OCI-LY7 (cell line): ENCODE results near the gene TTC32. TPM values are rescaled to one million over a fixed set of nuclear protein-coding genes. Genes with fewer than 3 reads are reported as not detected.

Source experiments
- BruUV-seq: library from RNA; stranded (reverse); fragments of 400-500 nt; replicated peaks from 2 replicates; lab custom pipeline; 2021; lab: Mats Ljungman, UMichigan
- CTCF ChIA-PET: fragments of 300-600 bp; sonication (Branson Sonifier 250); formaldehyde crosslinking; loops from one replicate; lab custom pipeline; 2022; ENCODE audit warnings: antibody characterized with exemption; ENCODE audit not compliant: unreplicated experiment; lab: Charles Lee
- POLR2A ChIA-PET: fragments of 300-600 bp; sonication (Branson Sonifier 250); formaldehyde crosslinking; loops from one replicate; lab custom pipeline; 2022; ENCODE audit warnings: antibody characterized with exemption; lab: Charles Lee
- DNase-seq: peaks from one replicate; pipeline ENCODE4 v3.0.0-alpha.2; 2015; ENCODE audit warnings: low spot score
- H2AFZ ChIP-seq: fragments of 200-600 bp; sonication (generic), shearing (Covaris generic); 2 replicates; pipeline ENCODE4 v1.6.1; 2014; ENCODE audit warnings: mild to moderate bottlenecking, antibody characterized with exemption, low read length, moderate library complexity
- H3K27ac ChIP-seq: fragments of 200-600 bp; sonication (generic); 2 replicates; pipeline ENCODE4 v1.5.1; 2014; ENCODE audit warnings: mixed run types, low read depth, mild to moderate bottlenecking, moderate library complexity, low read length, inconsistent platforms; ENCODE audit not compliant: poor library complexity, severe bottlenecking
- H3K36me3 ChIP-seq: fragments of 200-600 bp; sonication (generic); 2 replicates; pipeline ENCODE4 v1.6.1; 2014; ENCODE audit warnings: mild to moderate bottlenecking, antibody characterized with exemption, low read length, moderate library complexity, mixed read lengths; ENCODE audit not compliant: insufficient read depth
- H3K4me1 ChIP-seq: fragments of 200-600 bp; sonication (generic); 2 replicates; pipeline ENCODE4 v1.5.1; 2014; ENCODE audit warnings: mild to moderate bottlenecking, low read length; ENCODE audit not compliant: insufficient read depth, poor library complexity, severe bottlenecking
- H3K4me2 ChIP-seq: fragments of 200-600 bp; sonication (generic); 2 replicates; pipeline ENCODE4 v1.6.1; 2014; ENCODE audit warnings: mild to moderate bottlenecking, low read length
- H3K4me3 ChIP-seq: fragments of 200-600 bp; sonication (generic); 2 replicates; pipeline ENCODE4 v1.5.1; 2014; ENCODE audit warnings: mild to moderate bottlenecking, low read depth, low read length; ENCODE audit not compliant: poor library complexity, severe bottlenecking
- H3K79me2 ChIP-seq: fragments of 200-600 bp; sonication (generic); 2 replicates; pipeline ENCODE4 v1.6.1; 2016; ENCODE audit warnings: low read depth, mild to moderate bottlenecking, low read length, moderate library complexity, mixed read lengths; ENCODE audit not compliant: insufficient read depth
- H3K9me2 ChIP-seq: fragments of 200-600 bp; sonication (generic); 2 replicates; pipeline ENCODE4 v1.6.1; 2016; ENCODE audit warnings: mild to moderate bottlenecking, low read length, mixed read lengths; ENCODE audit not compliant: insufficient read depth
- H3K9me3 ChIP-seq: fragments of 200-600 bp; sonication (generic); 2 replicates; pipeline ENCODE4 v1.6.1; 2014; ENCODE audit warnings: mild to moderate bottlenecking, mixed run types, low read length, mixed read lengths
- H4K20me1 ChIP-seq: fragments of 200-600 bp; sonication (generic); 2 replicates; pipeline ENCODE4 v1.6.1; 2014; ENCODE audit warnings: mild to moderate bottlenecking, antibody characterized with exemption, low read length, moderate library complexity, mixed read lengths; ENCODE audit not compliant: insufficient read depth
- EZH2phosphoT487 ChIP-seq: fragments of 200-600 bp; sonication (generic); IDR thresholded peaks from 2 replicates; pipeline ENCODE4 v1.6.1; 2018; ENCODE audit warnings: low read depth, borderline replicate concordance, mild to moderate bottlenecking, mixed run types, antibody characterized with exemption, low read length, moderate library complexity, mixed read lengths
- intact Hi-C: fragments of 100-400 bp; cut with micrococcal nuclease; formaldehyde crosslinking; loops from one replicate; pipeline ENCODE4 v1.10.0; 2022; ENCODE audit not compliant: unreplicated experiment
- total RNA-seq, 2 experiments: library from RNA; depleted of rRNA in 1 of 2; stranded (reverse); fragments of >200 nt in 1 of 2; shearing (Covaris generic) in 1 of 2; gene quantifications; 2 replicates each; pipeline ENCODE4 v1.2.3, GENCODE V29; 2014 to 2022
- TF ChIP-seq, protein P1 (sequence below): fragments of 200-600 bp; sonication (generic); conservative IDR thresholded peaks from 2 replicates; pipeline ENCODE4 v1.5.1; 2014; ENCODE audit warnings: mild to moderate bottlenecking, antibody characterized with exemption, low read length, moderate library complexity, mixed read lengths

TTC32 gene
- total RNA-seq, 2 experiments from 2014 or later: 21.1 to 26.3 TPM

DNA sequence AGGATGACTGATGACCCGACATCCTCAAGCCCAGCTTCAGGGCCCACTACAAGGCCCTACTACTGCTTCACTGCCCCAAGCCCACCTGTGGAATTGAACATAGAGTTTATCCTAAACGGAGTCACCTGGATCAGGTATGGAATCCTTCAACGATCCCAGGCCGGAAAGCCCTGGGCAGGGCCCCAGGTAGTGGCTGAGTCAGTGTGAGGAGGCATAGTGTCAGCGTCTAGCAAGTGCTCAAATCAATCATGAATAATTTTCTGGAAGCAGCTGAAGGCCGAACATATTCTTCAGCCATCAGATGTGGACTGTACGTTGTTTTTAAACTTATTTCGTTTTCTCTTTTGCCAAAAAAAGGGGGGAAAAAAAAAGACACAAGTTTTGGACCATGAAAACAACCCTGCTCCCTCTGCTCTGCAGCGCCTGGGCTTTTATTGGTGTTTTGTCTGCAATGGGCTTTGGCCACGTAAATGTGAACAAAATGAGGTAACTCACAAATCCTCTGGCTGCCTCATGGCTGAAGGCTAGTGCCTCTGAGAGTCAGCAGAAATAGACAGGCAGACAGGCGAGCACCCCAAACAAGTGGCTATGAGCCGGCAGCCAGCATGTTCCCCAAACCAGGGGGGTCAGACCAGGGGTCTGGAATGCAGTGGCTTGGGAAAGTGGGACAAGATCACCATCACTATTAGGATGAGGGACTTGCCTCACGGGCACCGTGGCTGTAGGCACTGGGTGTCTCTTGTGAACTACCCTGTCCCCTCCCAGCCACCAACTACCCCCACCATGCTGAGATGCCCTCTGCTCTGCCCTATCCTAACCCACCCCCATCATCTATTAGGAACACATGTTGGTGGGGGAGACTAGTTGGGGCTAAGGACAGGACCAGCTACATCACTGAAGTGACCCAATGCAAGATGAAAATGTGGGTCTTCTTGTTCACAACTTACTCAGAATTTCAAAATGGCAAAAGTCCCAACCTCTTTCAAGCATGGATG lies 51.4 kb downstream of the TTC32 start:
- no peak overlapping the region for H3K4me2 ChIP-seq
- intact Hi-C loops: no loop called here
- POLR2A ChIA-PET: no interaction called here

DNA sequence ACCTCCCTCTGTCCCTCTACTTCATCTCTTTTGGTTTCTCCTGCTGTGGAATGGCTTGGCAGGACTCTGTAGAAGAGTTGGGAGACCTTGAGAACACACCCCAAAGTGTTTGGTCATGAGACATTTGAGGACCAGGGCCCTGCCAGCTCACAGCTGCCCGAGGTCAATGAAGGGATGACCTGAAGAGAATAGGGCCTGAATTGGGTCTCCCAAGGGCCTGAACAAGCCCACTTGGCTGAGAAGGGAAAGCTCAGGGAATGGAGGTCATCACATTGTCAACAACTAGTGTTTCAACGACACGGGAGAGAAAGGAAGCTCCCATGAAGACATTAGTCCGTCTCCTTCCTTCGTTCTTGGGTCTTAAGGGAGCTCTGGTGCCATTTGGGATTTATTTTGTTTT lies 52.8 kb downstream of the TTC32 start:
- POLR2A ChIA-PET: interaction anchor here (0.6 kb wide), 1 partner anchor 43 kb away, joined by 3 read pairs; no protein-coding TSS in a partner anchor
- CTCF ChIA-PET: no interaction called here

More for the DNA sequence above, 51.4 kb downstream of the TTC32 start:
- no peaks in the 10 kb centered on the region for H3K36me3 ChIP-seq
- CTCF ChIA-PET: no interaction called here
- H3K4me1 ChIP-seq: no peaks in the 10 kb centered on the region
- no peaks in the 10 kb centered on the region for H3K79me2 ChIP-seq
- no TSS peak for BruUV-seq
- no peak for TF ChIP-seq EZH2phosphoT487
- TF ChIP-seq, protein P1, sequence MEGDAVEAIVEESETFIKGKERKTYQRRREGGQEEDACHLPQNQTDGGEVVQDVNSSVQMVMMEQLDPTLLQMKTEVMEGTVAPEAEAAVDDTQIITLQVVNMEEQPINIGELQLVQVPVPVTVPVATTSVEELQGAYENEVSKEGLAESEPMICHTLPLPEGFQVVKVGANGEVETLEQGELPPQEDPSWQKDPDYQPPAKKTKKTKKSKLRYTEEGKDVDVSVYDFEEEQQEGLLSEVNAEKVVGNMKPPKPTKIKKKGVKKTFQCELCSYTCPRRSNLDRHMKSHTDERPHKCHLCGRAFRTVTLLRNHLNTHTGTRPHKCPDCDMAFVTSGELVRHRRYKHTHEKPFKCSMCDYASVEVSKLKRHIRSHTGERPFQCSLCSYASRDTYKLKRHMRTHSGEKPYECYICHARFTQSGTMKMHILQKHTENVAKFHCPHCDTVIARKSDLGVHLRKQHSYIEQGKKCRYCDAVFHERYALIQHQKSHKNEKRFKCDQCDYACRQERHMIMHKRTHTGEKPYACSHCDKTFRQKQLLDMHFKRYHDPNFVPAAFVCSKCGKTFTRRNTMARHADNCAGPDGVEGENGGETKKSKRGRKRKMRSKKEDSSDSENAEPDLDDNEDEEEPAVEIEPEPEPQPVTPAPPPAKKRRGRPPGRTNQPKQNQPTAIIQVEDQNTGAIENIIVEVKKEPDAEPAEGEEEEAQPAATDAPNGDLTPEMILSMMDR: no peak
- H3K27ac ChIP-seq: no peak overlapping the region
- no peaks in the 10 kb centered on the region for H3K9me2 ChIP-seq
- no peaks in the 10 kb centered on the region for H3K9me3 ChIP-seq
- H4K20me1 ChIP-seq: no peaks in the 10 kb centered on the region
- H2AFZ ChIP-seq: no peak overlapping the region
- no peak for DNase-seq
- H3K4me3 ChIP-seq: no peak overlapping the region

More for the DNA sequence above, 52.8 kb downstream of the TTC32 start:
- no peaks in the 10 kb centered on the region for H3K9me3 ChIP-seq
- no peaks in the 10 kb centered on the region for H3K36me3 ChIP-seq
- H3K79me2 ChIP-seq: no peaks in the 10 kb centered on the region
- no peaks in the 10 kb centered on the region for H4K20me1 ChIP-seq
- intact Hi-C loops: no loop called here
- no TSS peak for BruUV-seq
- no peak overlapping the region for H3K4me2 ChIP-seq
- no peak for TF ChIP-seq EZH2phosphoT487
- TF ChIP-seq, protein P1: no peak
- no peak overlapping the region for H3K4me3 ChIP-seq
- no peaks in the 10 kb centered on the region for H3K4me1 ChIP-seq
- H3K27ac ChIP-seq: no peak overlapping the region
- no peak for DNase-seq
- H3K9me2 ChIP-seq: no peaks in the 10 kb centered on the region
- H2AFZ ChIP-seq: no peak overlapping the region
